Measurements from ENCODE around the gene DCN. TPM values are rescaled to one million over a fixed set of nuclear protein-coding genes. Genes with fewer than 3 reads are reported as not detected.

Gene DCN
- total RNA-seq, 1 donor from 2014 or later: 0.57 TPM

DNA sequence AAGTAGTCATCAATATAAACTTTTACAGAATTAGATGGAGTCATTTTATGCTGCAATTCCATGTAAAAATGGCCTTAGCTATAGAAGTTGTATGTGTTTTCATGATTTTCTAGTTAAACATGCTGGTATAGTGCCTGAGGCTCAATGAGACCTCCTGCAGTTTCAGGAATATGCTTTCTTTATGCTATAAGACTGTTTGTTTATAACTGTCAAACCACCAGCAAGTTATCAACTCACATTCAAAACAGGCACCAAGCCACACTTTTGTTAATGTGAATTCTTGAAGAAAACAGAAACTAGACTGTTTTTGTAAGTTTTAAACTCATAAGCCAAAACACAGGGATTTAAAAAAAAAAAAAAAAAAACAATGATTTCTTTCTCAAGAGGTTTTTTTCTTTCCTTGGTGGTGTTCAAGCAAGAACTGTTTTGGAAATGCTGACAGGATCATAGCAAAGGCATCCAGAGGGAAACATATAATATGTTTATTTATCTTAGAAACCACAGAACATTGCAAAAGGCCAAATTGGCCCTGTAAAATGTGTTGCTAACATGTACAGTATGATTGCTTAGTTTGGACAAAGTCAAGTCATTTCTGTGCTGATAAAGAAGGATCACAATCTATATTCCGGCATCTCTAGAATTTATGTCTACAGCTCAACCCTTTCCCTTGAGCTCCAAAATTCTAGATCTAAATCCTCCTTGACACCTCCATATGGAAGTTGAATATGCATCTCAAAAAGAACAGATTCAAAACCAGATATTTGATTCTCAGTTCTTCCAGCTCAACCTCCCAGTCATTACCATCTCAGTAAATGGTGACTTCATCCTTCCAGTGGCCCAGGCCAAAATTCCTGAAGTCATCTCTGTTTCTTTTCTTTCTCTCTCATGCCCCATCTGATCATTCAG lies 42.3 kb downstream of the DCN start:
- Histone ChIP-seq H3K27ac (ENCODE audit: low read depth, low read length) (peak overlapping the region; percentile 44), H3K36me3 (ENCODE audit: insufficient read depth, low read length) (no peaks in the 10 kb centered on the region), H3K4me3 (ENCODE audit: insufficient read depth, low read depth, low read length) (no peak overlapping the region), H4K20me1 (ENCODE audit: insufficient read depth, low read length) (no peaks in the 10 kb centered on the region), H3K4me1 (ENCODE audit: insufficient read depth, low read length) (peaks cover 18% of the 10 kb centered on the region), H3K9me3 (ENCODE audit: insufficient read depth, low read depth, low read length) (no peaks in the 10 kb centered on the region), H3K79me2 (ENCODE audit: insufficient read depth, low read length) (no peaks in the 10 kb centered on the region), H3K9ac (ENCODE audit: low read length) (no peak overlapping the region), H3K4me2 (ENCODE audit: low read length) (peak overlapping the region; percentile 25), H2AFZ (ENCODE audit: low read depth, low read length) (no peak overlapping the region), H3K27me3 (ENCODE audit: insufficient read depth, low read length) (no peaks in the 10 kb centered on the region)
- Mint-ChIP-seq H3K36me3 (ENCODE audit: low read depth, unreplicated experiment) (no peaks in the 10 kb centered on the region), H3K9me3 (ENCODE audit: unreplicated experiment) (no peaks in the 10 kb centered on the region), H3K4me1 (ENCODE audit: low read depth, unreplicated experiment) (peaks cover 41% of the 10 kb centered on the region), H3K27me3 (ENCODE audit: low read depth, unreplicated experiment) (no peaks in the 10 kb centered on the region), H3K27ac (ENCODE audit: unreplicated experiment) (peak overlapping the region; percentile 27), H3K4me3 (ENCODE audit: unreplicated experiment) (no peak overlapping the region)
- FAIRE-seq: peak; percentile 86
- TF ChIP-seq EZH2 (IDR thresholded peaks at IDR 0.05; ENCODE audit: insufficient read depth, low read length): no peak
- TF ChIP-seq, protein P1, sequence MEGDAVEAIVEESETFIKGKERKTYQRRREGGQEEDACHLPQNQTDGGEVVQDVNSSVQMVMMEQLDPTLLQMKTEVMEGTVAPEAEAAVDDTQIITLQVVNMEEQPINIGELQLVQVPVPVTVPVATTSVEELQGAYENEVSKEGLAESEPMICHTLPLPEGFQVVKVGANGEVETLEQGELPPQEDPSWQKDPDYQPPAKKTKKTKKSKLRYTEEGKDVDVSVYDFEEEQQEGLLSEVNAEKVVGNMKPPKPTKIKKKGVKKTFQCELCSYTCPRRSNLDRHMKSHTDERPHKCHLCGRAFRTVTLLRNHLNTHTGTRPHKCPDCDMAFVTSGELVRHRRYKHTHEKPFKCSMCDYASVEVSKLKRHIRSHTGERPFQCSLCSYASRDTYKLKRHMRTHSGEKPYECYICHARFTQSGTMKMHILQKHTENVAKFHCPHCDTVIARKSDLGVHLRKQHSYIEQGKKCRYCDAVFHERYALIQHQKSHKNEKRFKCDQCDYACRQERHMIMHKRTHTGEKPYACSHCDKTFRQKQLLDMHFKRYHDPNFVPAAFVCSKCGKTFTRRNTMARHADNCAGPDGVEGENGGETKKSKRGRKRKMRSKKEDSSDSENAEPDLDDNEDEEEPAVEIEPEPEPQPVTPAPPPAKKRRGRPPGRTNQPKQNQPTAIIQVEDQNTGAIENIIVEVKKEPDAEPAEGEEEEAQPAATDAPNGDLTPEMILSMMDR (IDR thresholded peaks at IDR 0.05; ENCODE audit: insufficient read depth, low read depth, low read length): no peak
- peak; percentile 85 for DNase-seq (ENCODE audit: low read depth)

DNA sequence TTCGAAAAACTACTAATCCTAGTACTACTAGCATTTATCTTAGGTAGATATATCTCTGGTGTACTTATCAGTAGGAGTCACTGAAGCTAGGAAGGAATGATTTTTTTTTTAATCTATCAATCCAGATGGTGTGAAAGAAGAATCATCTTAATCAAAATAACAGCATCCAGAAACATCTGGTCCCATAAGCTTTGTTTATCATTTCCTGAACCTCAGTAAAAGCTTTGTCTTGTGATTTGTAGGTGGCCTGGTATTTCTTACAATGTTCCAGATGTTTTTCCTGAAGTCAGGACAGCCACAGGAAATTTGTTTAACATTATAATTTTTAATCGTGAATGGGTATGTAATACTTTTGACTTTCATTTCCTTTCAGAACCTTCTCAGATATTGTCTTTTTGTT lies 43.3 kb downstream of the DCN start:
- Histone ChIP-seq H3K9me3 (ENCODE audit: insufficient read depth, low read depth, low read length) (no peaks in the 10 kb centered on the region), H3K4me1 (ENCODE audit: insufficient read depth, low read length) (peaks cover 18% of the 10 kb centered on the region), H3K27me3 (ENCODE audit: insufficient read depth, low read length) (no peaks in the 10 kb centered on the region), H3K9ac (ENCODE audit: low read length) (no peak overlapping the region), H4K20me1 (ENCODE audit: insufficient read depth, low read length) (no peaks in the 10 kb centered on the region), H3K79me2 (ENCODE audit: insufficient read depth, low read length) (no peaks in the 10 kb centered on the region), H3K27ac (ENCODE audit: low read depth, low read length) (no peak overlapping the region), H3K36me3 (ENCODE audit: insufficient read depth, low read length) (no peaks in the 10 kb centered on the region), H3K4me2 (ENCODE audit: low read length) (no peak overlapping the region), H2AFZ (ENCODE audit: low read depth, low read length) (no peak overlapping the region), H3K4me3 (ENCODE audit: insufficient read depth, low read depth, low read length) (no peak overlapping the region)
- FAIRE-seq (no peak), DNase-seq (ENCODE audit: low read depth) (no peak)
- no peak for TF ChIP-seq EZH2 (IDR thresholded peaks at IDR 0.05; ENCODE audit: insufficient read depth, low read length)
- TF ChIP-seq, protein P1 (IDR thresholded peaks at IDR 0.05; ENCODE audit: insufficient read depth, low read depth, low read length): no peak
- Mint-ChIP-seq H3K27me3 (ENCODE audit: low read depth, unreplicated experiment) (no peaks in the 10 kb centered on the region), H3K4me1 (ENCODE audit: low read depth, unreplicated experiment) (peaks cover 41% of the 10 kb centered on the region), H3K27ac (ENCODE audit: unreplicated experiment) (peak overlapping the region; percentile 5), H3K36me3 (ENCODE audit: low read depth, unreplicated experiment) (no peaks in the 10 kb centered on the region), H3K9me3 (ENCODE audit: unreplicated experiment) (no peaks in the 10 kb centered on the region), H3K4me3 (ENCODE audit: unreplicated experiment) (no peak overlapping the region)

All from astrocyte (in vitro differentiated cells and primary cell).